H1 (cell line): ENCODE measurements around the gene VNN1.

ENCODE experiments used
- CBX8 ChIP-seq: fragments of 300-800, 300-1000 bp; sonication (generic); IDR thresholded peaks from 2 replicates; pipeline ENCODE4 v1.7.1; 2016; ENCODE audit warnings: low read depth, low read length, borderline replicate concordance
- CREB1 ChIP-seq: IDR thresholded peaks from 2 replicates; pipeline ENCODE4 v1.6.1; 2012; ENCODE audit warnings: inconsistent platforms
- GTF2F1 ChIP-seq: IDR thresholded peaks from 2 replicates; pipeline ENCODE4 v1.6.1; 2012; ENCODE audit warnings: low read depth, low read length, improper control_type of control experiment, borderline replicate concordance
- JUN ChIP-seq: IDR thresholded peaks from 2 replicates; pipeline ENCODE4 v1.6.1; 2011; ENCODE audit warnings: low read depth, mild to moderate bottlenecking, improper control_type of control experiment, low read length
- POLR2AphosphoS5 ChIP-seq: IDR thresholded peaks from 2 replicates; pipeline ENCODE4 v1.6.1; 2011; ENCODE audit warnings: low read depth, low read length
- POU5F1 ChIP-seq: IDR thresholded peaks from 2 replicates; pipeline ENCODE4 v1.6.1; 2011; ENCODE audit warnings: low read depth, mild to moderate bottlenecking, low read length, moderate library complexity
- TEAD4 ChIP-seq: IDR thresholded peaks from 2 replicates; pipeline ENCODE4 v1.6.1; 2012; ENCODE audit warnings: low read depth, low read length, inconsistent platforms, mixed read lengths
- ZNF274 ChIP-seq: IDR thresholded peaks from 2 replicates; pipeline ENCODE4 v1.7.0; 2012; ENCODE audit warnings: low read length, borderline replicate concordance; ENCODE audit errors: extremely low read depth
- TF ChIP-seq, protein P1 (sequence below): IDR thresholded peaks from 2 replicates; pipeline ENCODE4 v1.6.1; 2011; ENCODE audit warnings: low read length, improper control_type of control experiment
- TF ChIP-seq, protein P2 (sequence below), 3 experiments: IDR thresholded peaks; 1 replicate in 2 of 3; 2 replicates in 1 of 3; pipeline versions ENCODE4 v1.5.1 to v1.6.1; 2011; ENCODE audit warnings: low read length in 3 of 3, mild to moderate bottlenecking in 3 of 3, inconsistent platforms in 2 of 3, low read depth in 1 of 3, moderate library complexity in 1 of 3; ENCODE audit not compliant: insufficient read depth in 1 of 3; ENCODE audit errors: control extremely low read depth in 1 of 3
- TF ChIP-seq, protein P3 (sequence below): IDR thresholded peaks from 2 replicates; pipeline ENCODE4 v1.6.1; 2012; ENCODE audit warnings: inconsistent platforms

DNA sequence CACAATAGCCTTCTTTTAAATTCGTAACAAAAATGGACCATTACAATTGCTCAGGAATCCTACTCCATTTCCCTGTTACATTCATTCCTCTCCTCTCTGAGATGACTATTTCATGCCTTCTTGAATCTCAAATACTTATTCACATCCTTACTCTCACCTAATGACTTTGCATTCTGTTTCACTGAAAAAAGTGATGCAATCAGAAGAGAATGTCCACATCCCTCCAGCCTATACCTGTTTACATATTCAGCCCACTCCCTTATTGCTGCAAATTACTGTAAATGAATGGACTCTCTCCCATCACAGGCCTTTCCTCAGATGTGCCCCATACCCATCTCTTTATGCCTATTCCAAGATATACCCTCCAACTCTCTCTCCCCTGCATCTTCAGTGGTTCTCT, 63.4 kb downstream of the VNN1 start:
- no peak for TF ChIP-seq ZNF274
- TF ChIP-seq GTF2F1: no peak
- no peak for TF ChIP-seq TEAD4
- no peak for TF ChIP-seq POLR2AphosphoS5
- no peak for TF ChIP-seq JUN
- TF ChIP-seq, protein P1, sequence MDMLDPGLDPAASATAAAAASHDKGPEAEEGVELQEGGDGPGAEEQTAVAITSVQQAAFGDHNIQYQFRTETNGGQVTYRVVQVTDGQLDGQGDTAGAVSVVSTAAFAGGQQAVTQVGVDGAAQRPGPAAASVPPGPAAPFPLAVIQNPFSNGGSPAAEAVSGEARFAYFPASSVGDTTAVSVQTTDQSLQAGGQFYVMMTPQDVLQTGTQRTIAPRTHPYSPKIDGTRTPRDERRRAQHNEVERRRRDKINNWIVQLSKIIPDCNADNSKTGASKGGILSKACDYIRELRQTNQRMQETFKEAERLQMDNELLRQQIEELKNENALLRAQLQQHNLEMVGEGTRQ: no peak
- TF ChIP-seq, protein P2, sequence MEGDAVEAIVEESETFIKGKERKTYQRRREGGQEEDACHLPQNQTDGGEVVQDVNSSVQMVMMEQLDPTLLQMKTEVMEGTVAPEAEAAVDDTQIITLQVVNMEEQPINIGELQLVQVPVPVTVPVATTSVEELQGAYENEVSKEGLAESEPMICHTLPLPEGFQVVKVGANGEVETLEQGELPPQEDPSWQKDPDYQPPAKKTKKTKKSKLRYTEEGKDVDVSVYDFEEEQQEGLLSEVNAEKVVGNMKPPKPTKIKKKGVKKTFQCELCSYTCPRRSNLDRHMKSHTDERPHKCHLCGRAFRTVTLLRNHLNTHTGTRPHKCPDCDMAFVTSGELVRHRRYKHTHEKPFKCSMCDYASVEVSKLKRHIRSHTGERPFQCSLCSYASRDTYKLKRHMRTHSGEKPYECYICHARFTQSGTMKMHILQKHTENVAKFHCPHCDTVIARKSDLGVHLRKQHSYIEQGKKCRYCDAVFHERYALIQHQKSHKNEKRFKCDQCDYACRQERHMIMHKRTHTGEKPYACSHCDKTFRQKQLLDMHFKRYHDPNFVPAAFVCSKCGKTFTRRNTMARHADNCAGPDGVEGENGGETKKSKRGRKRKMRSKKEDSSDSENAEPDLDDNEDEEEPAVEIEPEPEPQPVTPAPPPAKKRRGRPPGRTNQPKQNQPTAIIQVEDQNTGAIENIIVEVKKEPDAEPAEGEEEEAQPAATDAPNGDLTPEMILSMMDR (IDR thresholded peaks at IDR 0.05; ENCODE audit: control extremely low read depth in 1 of 3, insufficient read depth in 1 of 3, low read depth in 1 of 3, low read length in 3 of 3): no peak
- TF ChIP-seq CREB1: no peak
- TF ChIP-seq CBX8: no peak
- TF ChIP-seq, protein P3, sequence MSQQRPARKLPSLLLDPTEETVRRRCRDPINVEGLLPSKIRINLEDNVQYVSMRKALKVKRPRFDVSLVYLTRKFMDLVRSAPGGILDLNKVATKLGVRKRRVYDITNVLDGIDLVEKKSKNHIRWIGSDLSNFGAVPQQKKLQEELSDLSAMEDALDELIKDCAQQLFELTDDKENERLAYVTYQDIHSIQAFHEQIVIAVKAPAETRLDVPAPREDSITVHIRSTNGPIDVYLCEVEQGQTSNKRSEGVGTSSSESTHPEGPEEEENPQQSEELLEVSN: no peak
- TF ChIP-seq POU5F1: no peak
